GM21381 (cell line): ENCODE data around the gene ENOX1.

Experiments
- ATAC-seq: cut with Tn5 transposase; IDR thresholded peaks from one replicate; pipeline ENCODE4 v1.9.1; 2021; ENCODE audit warnings: mild to moderate bottlenecking, moderate library complexity; ENCODE audit not compliant: unreplicated experiment

ENOX1 gene

GRCh38 chr13:43492745-43493144, 294.0 kb downstream of the ENOX1 start:
- ATAC-seq: no peak

GRCh38 chr13:43492311-43492710, 294.5 kb downstream of the ENOX1 start:
- ATAC-seq: no peak

- no peak for ATAC-seq
Observed at GRCh38 chr13:43489233-43489632, 297.5 kb downstream of the ENOX1 start.

- ATAC-seq: no peak
Observed at GRCh38 chr13:43487885-43488284, 298.9 kb downstream of the ENOX1 start.

- ATAC-seq: no peak
Observed at GRCh38 chr13:43487461-43487860, 299.3 kb downstream of the ENOX1 start.

GRCh38 chr13:43484432-43485225, 302.1 kb downstream of the ENOX1 start:
- no peak for ATAC-seq

- no peak for ATAC-seq
Observed at GRCh38 chr13:43483930-43484329, 302.8 kb downstream of the ENOX1 start.

- ATAC-seq: no peak
Observed at GRCh38 chr13:43482641-43483040, 304.1 kb downstream of the ENOX1 start.

GRCh38 chr13:43482026-43482425, 304.7 kb downstream of the ENOX1 start:
- no peak for ATAC-seq

- no peak for ATAC-seq
Observed at GRCh38 chr13:43478902-43479301, 307.9 kb downstream of the ENOX1 start.

- ATAC-seq: no peak
Observed at GRCh38 chr13:43478211-43478610, 308.6 kb downstream of the ENOX1 start.

GRCh38 chr13:43475140-43475539, 311.6 kb downstream of the ENOX1 start:
- ATAC-seq: no peak

GRCh38 chr13:43473437-43473836, 313.3 kb downstream of the ENOX1 start:
- ATAC-seq: no peak

- no peak for ATAC-seq
Observed at GRCh38 chr13:43472980-43473379, 313.8 kb downstream of the ENOX1 start.

- no peak for ATAC-seq
Observed at GRCh38 chr13:43472339-43472738, 314.4 kb downstream of the ENOX1 start.

- no peak for ATAC-seq
Observed at GRCh38 chr13:43470610-43471009, 316.2 kb downstream of the ENOX1 start.

- no peak for ATAC-seq
Observed at GRCh38 chr13:43469791-43470190, 317.0 kb downstream of the ENOX1 start.

- ATAC-seq: no peak
Observed at GRCh38 chr13:43464578-43465264, 322.1 kb downstream of the ENOX1 start.

- no peak for ATAC-seq
Observed at GRCh38 chr13:43448605-43449336, 338.0 kb downstream of the ENOX1 start.

GRCh38 chr13:43446126-43446525, 340.6 kb downstream of the ENOX1 start:
- ATAC-seq: no peak

GRCh38 chr13:43445668-43446067, 341.1 kb downstream of the ENOX1 start:
- no peak for ATAC-seq

GRCh38 chr13:43444081-43444480, 342.7 kb downstream of the ENOX1 start:
- ATAC-seq: no peak
